GM18909 (cell line): ENCODE data around the gene CYB561D2.

Source experiments
- ATAC-seq: cut with Tn5 transposase; IDR thresholded peaks from one replicate; pipeline ENCODE4 v1.9.1; 2021; ENCODE audit warnings: mild to moderate bottlenecking; ENCODE audit not compliant: unreplicated experiment, poor library complexity

The CYB561D2 gene

GRCh38 chr3:50385754-50386153 is 35.1 kb downstream of the CYB561D2 start:
- ATAC-seq: no peak

- ATAC-seq: no peak
Observed at GRCh38 chr3:50388016-50388719, 37.5 kb downstream of the CYB561D2 start.

- no peak for ATAC-seq
Observed at GRCh38 chr3:50388720-50389413, 38.2 kb downstream of the CYB561D2 start.

- no peak for ATAC-seq
Observed at GRCh38 chr3:50389414-50389767, 38.7 kb downstream of the CYB561D2 start.

- ATAC-seq: no peak
Observed at GRCh38 chr3:50390508-50391224, 40.0 kb downstream of the CYB561D2 start.

GRCh38 chr3:50392101-50392715 is 41.5 kb downstream of the CYB561D2 start:
- no peak for ATAC-seq

- ATAC-seq: no peak
Observed at GRCh38 chr3:50393061-50393460, 42.4 kb downstream of the CYB561D2 start.

- ATAC-seq: no peak
Observed at GRCh38 chr3:50395070-50395860, 44.6 kb downstream of the CYB561D2 start.

- ATAC-seq: no peak
Observed at GRCh38 chr3:50396502-50396901, 45.8 kb downstream of the CYB561D2 start.

GRCh38 chr3:50401978-50402595 is 51.4 kb downstream of the CYB561D2 start:
- no peak for ATAC-seq
